ENCODE measurements around the gene CAVIN4.

CAVIN4 gene

DNA sequence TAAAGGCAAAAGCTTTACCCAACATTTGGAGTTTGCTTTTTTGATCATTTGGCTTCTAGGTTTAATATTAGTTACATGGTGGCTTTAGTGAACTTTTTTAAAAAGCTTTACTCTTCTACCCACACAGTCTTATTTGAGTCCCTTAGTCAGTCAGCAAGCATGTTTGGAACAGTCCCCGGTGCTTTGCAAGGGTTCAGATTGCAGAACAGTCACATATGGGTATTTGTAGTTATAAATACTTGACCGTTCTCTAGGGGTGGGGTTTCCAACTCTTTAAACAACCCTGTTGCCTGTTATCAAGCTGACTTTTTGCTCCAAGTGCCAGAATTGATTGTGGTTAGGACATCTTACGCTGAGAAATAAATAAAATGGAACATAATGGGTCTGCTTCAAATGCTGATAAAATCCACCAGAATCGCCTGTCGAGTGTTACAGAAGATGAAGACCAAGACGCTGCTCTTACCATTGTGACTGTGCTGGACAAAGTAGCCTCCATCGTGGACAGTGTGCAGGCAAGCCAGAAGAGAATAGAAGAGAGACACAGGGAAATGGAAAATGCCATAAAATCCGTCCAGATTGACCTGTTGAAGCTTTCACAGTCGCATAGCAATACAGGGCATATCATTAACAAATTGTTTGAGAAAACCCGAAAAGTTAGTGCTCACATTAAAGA is at the start of gene CAVIN4:
Gene CAVIN4 (plus strand): TSS at position 304 of the 673 bp plus-strand sequence. CDS start 65 bp downstream, at position 369.
- DNase-seq (no peak), ATAC-seq (no peak)
- H3K4me3 Mint-ChIP-seq: no peak within 1 kb of the TSS
- no peaks in the 10 kb centered on the region for H3K27me3 Mint-ChIP-seq
- H3K36me3 Mint-ChIP-seq (ENCODE audit: low read depth): no peaks in the 10 kb centered on the region
- no peak within 1 kb of the TSS for H3K27ac Mint-ChIP-seq
- H3K9me3 Mint-ChIP-seq: no peaks in the 10 kb centered on the region
- H3K4me1 Mint-ChIP-seq: no peaks in the 10 kb centered on the region

DNA sequence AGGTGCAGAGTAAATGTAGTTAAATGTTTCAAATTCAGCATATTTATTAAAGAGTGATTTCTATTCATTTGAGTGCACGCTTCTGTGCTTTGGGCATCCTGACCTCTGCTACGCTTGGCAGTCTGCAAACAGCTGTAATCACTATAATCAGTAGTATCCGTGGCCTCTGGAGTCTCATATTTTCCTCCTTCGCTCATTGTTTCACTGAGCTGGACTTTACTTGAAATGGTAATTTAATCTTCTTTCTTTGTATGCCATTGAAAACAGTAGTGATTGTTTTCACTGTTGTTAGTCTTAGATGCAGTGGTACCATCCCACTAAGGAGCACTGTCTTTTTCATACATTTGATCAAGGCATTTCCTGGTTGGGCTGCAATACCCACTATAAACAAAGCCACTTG is 43.5 kb upstream of the CAVIN4 start:
- no peak overlapping the region for H3K4me3 Mint-ChIP-seq
- H3K9me3 Mint-ChIP-seq: no peaks in the 10 kb centered on the region
- H3K27ac Mint-ChIP-seq: no peak overlapping the region
- ATAC-seq: no peak
- no peaks in the 10 kb centered on the region for H3K4me1 Mint-ChIP-seq
- no peaks in the 10 kb centered on the region for H3K36me3 Mint-ChIP-seq (ENCODE audit: low read depth)
- DNase-seq: no peak
- H3K27me3 Mint-ChIP-seq: no peaks in the 10 kb centered on the region

- Mint-ChIP-seq H3K36me3 (ENCODE audit: low read depth) (peaks cover 2% of the 10 kb centered on the region), H3K9me3 (no peaks in the 10 kb centered on the region), H3K27me3 (no peaks in the 10 kb centered on the region), H3K4me3 (no peak overlapping the region), H3K27ac (no peak overlapping the region), H3K4me1 (no peaks in the 10 kb centered on the region)
- no peak for DNase-seq
- ATAC-seq: no peak
Measured at GRCh38 chr9:100540327-100540726, 37.6 kb upstream of the CAVIN4 start.

DNA sequence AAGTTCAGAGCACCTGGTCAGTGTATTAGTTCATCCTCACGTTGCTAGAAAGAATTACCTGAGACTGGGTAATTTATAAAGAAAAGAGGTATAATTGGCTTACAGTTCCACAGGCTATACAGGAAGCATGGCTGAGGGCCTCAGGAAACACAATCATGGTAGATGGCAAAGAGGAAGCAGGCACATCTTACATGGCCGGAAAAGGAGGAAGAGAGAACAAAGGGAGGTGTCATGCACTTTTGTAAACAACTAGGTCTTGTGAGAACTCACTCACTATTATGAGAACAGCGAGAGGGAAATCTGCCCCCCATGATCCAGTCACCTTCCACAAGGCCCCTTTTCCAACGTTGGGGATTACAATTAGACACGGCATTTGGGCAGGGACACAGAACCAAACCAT is 28.8 kb upstream of the CAVIN4 start:
- Mint-ChIP-seq H3K9me3 (peaks cover 5% of the 10 kb centered on the region), H3K4me3 (no peak overlapping the region), H3K27ac (no peak overlapping the region), H3K4me1 (no peaks in the 10 kb centered on the region), H3K36me3 (ENCODE audit: low read depth) (peaks cover 5% of the 10 kb centered on the region), H3K27me3 (no peaks in the 10 kb centered on the region)
- ATAC-seq (no peak), DNase-seq (no peak)

- no peak for ATAC-seq
- H3K27me3 Mint-ChIP-seq: no peaks in the 10 kb centered on the region
Measured at GRCh38 chr9:100554935-100555401, 22.9 kb upstream of the CAVIN4 start.

DNA sequence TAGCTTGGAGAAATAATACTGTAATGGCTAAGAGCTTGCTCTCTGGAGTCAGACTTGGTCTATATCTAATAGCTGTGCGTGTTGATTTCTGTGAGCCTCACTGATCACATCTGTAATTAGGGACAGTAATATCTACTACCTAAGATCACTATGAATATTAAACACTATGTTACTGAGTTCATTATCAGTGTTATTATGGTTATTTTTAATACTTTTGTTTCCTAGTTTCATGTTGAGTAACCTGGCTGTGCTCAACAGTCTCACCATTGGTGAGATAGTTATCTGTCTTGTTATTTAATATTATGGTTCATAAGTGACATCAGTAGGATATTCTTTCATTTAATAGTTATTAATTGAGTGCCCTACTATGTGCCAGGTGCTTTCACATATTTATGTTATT is 22.4 kb upstream of the CAVIN4 start:
- ATAC-seq (no peak), DNase-seq (no peak)
- H3K27ac Mint-ChIP-seq: no peak overlapping the region
- H3K27me3 Mint-ChIP-seq: no peaks in the 10 kb centered on the region
- H3K4me1 Mint-ChIP-seq: no peaks in the 10 kb centered on the region
- no peaks in the 10 kb centered on the region for H3K9me3 Mint-ChIP-seq
- no peaks in the 10 kb centered on the region for H3K36me3 Mint-ChIP-seq (ENCODE audit: low read depth)
- H3K4me3 Mint-ChIP-seq: no peak overlapping the region

More at GRCh38 chr9:100554935-100555401, 22.9 kb upstream of the CAVIN4 start:
- no peak for DNase-seq
- Mint-ChIP-seq H3K9me3 (no peaks in the 10 kb centered on the region), H3K36me3 (ENCODE audit: low read depth) (no peaks in the 10 kb centered on the region), H3K4me1 (no peaks in the 10 kb centered on the region), H3K27ac (no peak overlapping the region), H3K4me3 (no peak overlapping the region)

DNA sequence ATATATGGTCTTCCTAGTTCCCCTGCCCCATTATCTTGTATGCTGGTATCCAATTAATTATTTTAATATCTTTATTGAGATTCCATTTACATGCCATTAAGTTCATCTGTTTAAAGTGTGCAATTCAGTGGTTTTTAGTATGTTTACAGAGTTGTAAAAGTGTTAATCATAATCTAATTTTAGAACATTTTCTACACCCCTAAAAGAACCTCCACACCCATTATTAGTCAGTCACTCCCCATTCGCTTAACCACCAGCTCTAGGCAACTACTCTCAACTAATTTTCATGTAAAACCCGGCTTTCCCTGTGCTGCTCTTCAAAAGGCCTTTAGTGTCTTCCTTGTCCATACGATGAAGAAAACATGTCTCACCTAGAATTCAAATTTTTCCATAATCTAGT is 20.8 kb upstream of the CAVIN4 start:
- H3K27ac Mint-ChIP-seq: no peak overlapping the region
- ATAC-seq: no peak
- no peaks in the 10 kb centered on the region for H3K36me3 Mint-ChIP-seq (ENCODE audit: low read depth)
- H3K4me1 Mint-ChIP-seq: peaks cover 2% of the 10 kb centered on the region
- H3K4me3 Mint-ChIP-seq: no peak overlapping the region
- no peaks in the 10 kb centered on the region for H3K9me3 Mint-ChIP-seq
- DNase-seq: no peak
- no peaks in the 10 kb centered on the region for H3K27me3 Mint-ChIP-seq

- Mint-ChIP-seq H3K27ac (no peak overlapping the region), H3K9me3 (no peaks in the 10 kb centered on the region), H3K4me1 (peaks cover 2% of the 10 kb centered on the region), H3K27me3 (no peaks in the 10 kb centered on the region), H3K4me3 (no peak overlapping the region), H3K36me3 (ENCODE audit: low read depth) (no peaks in the 10 kb centered on the region)
- no peak for DNase-seq
- ATAC-seq: no peak
Measured at GRCh38 chr9:100561256-100561655, 16.6 kb upstream of the CAVIN4 start.

GRCh38 chr9:100567856-100568255 is 10.0 kb upstream of the CAVIN4 start:
- H3K4me3 Mint-ChIP-seq: no peak overlapping the region
- H3K27ac Mint-ChIP-seq: no peak overlapping the region
- peaks cover 4% of the 10 kb centered on the region for H3K9me3 Mint-ChIP-seq
- H3K4me1 Mint-ChIP-seq: no peaks in the 10 kb centered on the region
- H3K27me3 Mint-ChIP-seq: no peaks in the 10 kb centered on the region
- no peak for DNase-seq
- no peaks in the 10 kb centered on the region for H3K36me3 Mint-ChIP-seq (ENCODE audit: low read depth)
- ATAC-seq: no peak

- ATAC-seq: no peak
- Mint-ChIP-seq H3K36me3 (ENCODE audit: low read depth) (no peaks in the 10 kb centered on the region), H3K9me3 (peaks cover 4% of the 10 kb centered on the region), H3K4me1 (no peaks in the 10 kb centered on the region), H3K4me3 (no peak overlapping the region), H3K27me3 (no peaks in the 10 kb centered on the region), H3K27ac (no peak overlapping the region)
- no peak for DNase-seq
Measured at GRCh38 chr9:100573655-100574260, 4.1 kb upstream of the CAVIN4 start.

DNA sequence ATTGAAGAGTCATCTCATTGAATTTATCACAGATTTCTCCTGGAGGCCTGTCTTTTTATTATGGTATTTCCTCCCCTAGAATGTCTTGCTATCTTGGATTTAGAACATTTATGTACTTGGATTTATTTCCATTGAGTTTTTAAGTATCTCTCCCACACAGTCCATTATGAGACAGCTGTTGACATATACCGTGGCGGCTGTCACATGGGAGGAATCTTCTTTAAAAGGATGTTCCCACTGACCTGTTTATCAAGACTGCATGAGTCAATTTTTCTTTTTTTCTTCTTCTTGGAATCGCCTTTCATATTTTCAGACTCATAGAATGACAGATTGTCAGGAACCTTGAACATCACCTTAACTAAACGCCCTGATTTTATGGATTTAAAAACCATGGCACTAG is 2.9 kb upstream of the CAVIN4 start:
- Mint-ChIP-seq H3K27me3 (no peaks in the 10 kb centered on the region), H3K9me3 (no peaks in the 10 kb centered on the region), H3K27ac (no peak overlapping the region), H3K4me3 (no peak overlapping the region), H3K4me1 (no peaks in the 10 kb centered on the region), H3K36me3 (ENCODE audit: low read depth) (no peaks in the 10 kb centered on the region)
- ATAC-seq: no peak
- no peak for DNase-seq

DNA sequence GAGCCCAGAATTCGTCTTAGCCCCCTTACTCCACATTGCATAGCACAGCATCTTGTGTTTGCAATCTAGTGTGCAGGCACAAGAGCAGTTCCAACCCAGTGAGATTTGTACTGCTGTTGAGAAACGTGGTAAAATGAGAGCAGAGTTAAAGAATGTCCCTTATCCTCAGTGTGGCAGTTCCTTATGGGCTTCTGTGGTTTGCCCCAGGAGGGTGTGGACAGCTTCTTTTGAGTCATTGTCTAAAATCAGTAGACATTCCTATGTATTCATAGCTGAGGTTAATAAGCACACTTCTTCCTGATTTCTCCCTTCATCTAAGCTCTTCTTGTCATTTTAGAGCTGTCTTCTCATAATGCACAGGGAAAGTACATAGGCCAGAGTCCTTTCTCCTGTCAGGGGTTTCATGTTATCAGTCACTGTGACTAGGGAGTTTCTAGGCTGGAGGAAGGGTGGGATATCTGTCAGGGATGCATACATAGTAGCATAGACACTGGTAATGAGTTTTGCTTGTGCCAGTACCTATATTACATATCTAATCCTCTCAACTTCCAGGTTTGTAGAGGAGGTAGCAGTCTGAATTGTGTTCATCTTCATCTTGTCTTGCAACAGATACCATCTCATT is 2.0 kb upstream of the CAVIN4 start:
- no peak overlapping the region for H3K4me3 Mint-ChIP-seq
- no peak for ATAC-seq
- no peak for DNase-seq

DNA sequence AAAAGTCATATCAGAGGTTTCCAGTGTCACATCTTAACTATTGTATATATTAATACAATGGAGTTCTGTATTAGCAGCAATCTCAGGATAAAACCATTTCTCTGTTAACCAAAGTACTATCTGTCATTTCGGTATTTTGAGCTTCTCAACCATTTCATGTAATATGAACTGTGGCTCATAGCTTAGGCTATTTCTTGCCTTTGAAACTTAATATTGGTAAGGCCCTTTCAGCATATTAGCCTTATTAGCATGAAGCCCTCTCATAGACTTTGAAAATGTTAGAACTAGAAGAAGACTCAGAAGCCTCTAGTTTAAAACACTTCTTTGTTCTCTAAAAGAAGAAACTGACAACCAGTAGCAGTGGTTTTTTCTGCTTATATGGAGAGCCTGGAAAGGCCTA is 731 bp downstream of the CAVIN4 start:
- Mint-ChIP-seq H3K36me3 (ENCODE audit: low read depth) (no peaks in the 10 kb centered on the region), H3K4me3 (no peak overlapping the region), H3K4me1 (no peaks in the 10 kb centered on the region), H3K9me3 (no peaks in the 10 kb centered on the region), H3K27me3 (no peaks in the 10 kb centered on the region), H3K27ac (no peak overlapping the region)
- ATAC-seq: no peak
- DNase-seq: no peak

More for the DNA sequence above, 2.0 kb upstream of the CAVIN4 start:
- no peaks in the 10 kb centered on the region for H3K27me3 Mint-ChIP-seq
- no peak overlapping the region for H3K27ac Mint-ChIP-seq
- no peaks in the 10 kb centered on the region for H3K36me3 Mint-ChIP-seq (ENCODE audit: low read depth)
- no peaks in the 10 kb centered on the region for H3K9me3 Mint-ChIP-seq
- no peaks in the 10 kb centered on the region for H3K4me1 Mint-ChIP-seq

- Mint-ChIP-seq H3K27me3 (no peaks in the 10 kb centered on the region), H3K9me3 (no peaks in the 10 kb centered on the region), H3K4me3 (no peak overlapping the region), H3K36me3 (ENCODE audit: low read depth) (no peaks in the 10 kb centered on the region), H3K27ac (no peak overlapping the region), H3K4me1 (no peaks in the 10 kb centered on the region)
- ATAC-seq: no peak
- no peak for DNase-seq
Measured at GRCh38 chr9:100579665-100580064, 1.8 kb downstream of the CAVIN4 start.

DNA sequence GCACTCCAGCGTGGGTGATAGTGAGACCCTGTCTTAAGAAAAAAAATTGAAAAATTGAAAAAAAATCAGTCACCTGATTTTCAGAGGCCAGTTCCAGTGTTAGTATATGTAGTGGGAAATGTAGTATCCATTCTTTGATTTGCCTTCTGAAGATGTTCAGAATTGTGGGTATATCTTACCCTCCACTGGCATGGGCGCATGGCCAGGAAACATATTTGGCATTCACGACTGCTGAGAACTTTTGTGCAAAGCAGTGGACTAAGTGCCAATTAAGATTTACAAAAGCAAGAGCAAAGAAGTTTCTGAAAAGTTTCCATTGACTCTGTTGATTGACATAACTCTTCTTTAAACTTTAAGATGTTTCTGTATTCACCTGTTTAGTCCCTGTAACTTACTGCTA is 2.4 kb downstream of the CAVIN4 start:
- H3K4me1 Mint-ChIP-seq: no peaks in the 10 kb centered on the region
- no peaks in the 10 kb centered on the region for H3K27me3 Mint-ChIP-seq
- no peak for DNase-seq
- H3K27ac Mint-ChIP-seq: no peak overlapping the region
- no peak overlapping the region for H3K4me3 Mint-ChIP-seq
- no peak for ATAC-seq
- no peaks in the 10 kb centered on the region for H3K9me3 Mint-ChIP-seq
- no peaks in the 10 kb centered on the region for H3K36me3 Mint-ChIP-seq (ENCODE audit: low read depth)
